Skeletal muscle satellite cell (primary cell): ENCODE measurements around the gene TXLNG. TPM values are rescaled to one million over a fixed set of nuclear protein-coding genes. Genes with fewer than 3 reads are reported as not detected.

ENCODE experiments used
- H3K27me3 ChIP-seq: 2 replicates; pipeline ENCODE4 v1.7.0; 2013; ENCODE audit warnings: low read length; ENCODE audit not compliant: control insufficient read depth, insufficient read depth
- H3K36me3 ChIP-seq: 2 replicates; pipeline ENCODE4 v1.7.0; 2013; ENCODE audit warnings: mild to moderate bottlenecking, control low read depth, low read length; ENCODE audit not compliant: insufficient read depth
- H3K4me1 ChIP-seq: 2 replicates; pipeline ENCODE4 v1.7.0; 2013; ENCODE audit warnings: low read length; ENCODE audit not compliant: control insufficient read depth, insufficient read depth
- H3K4me2 ChIP-seq: 2 replicates; pipeline ENCODE4 v1.7.0; 2013; ENCODE audit warnings: mild to moderate bottlenecking, low read length
- H3K4me3 ChIP-seq: 2 replicates; pipeline ENCODE4 v1.7.0; 2013; ENCODE audit warnings: low read length
- H3K9ac ChIP-seq: 2 replicates; pipeline ENCODE4 v1.7.0; 2013; ENCODE audit warnings: mild to moderate bottlenecking, low read depth, low read length, moderate library complexity
- H3K9me3 ChIP-seq: replicated peaks from 2 replicates; pipeline ENCODE4 v1.7.0; 2013; ENCODE audit warnings: mild to moderate bottlenecking, control low read depth, low read length
- small RNA-seq: library from RNA; depleted of rRNA; stranded (forward); fragments of <200 nt; gene quantifications from one replicate; pipeline ENCODE3, GENCODE V24; 2012

Gene TXLNG

GRCh38 chrX:16883487-16883804 is 97.2 kb downstream of the TXLNG start:
- no peak overlapping the region for H3K4me3 ChIP-seq
- no peaks in the 10 kb centered on the region for H3K36me3 ChIP-seq
- no peak overlapping the region for H3K4me2 ChIP-seq
- H3K9me3 ChIP-seq, result no peaks in the 10 kb centered on the region
- peaks cover 45% of the 10 kb centered on the region for H3K27me3 ChIP-seq
- H3K9ac ChIP-seq, result no peak overlapping the region
- H3K4me1 ChIP-seq, result peaks cover 4% of the 10 kb centered on the region

DNA sequence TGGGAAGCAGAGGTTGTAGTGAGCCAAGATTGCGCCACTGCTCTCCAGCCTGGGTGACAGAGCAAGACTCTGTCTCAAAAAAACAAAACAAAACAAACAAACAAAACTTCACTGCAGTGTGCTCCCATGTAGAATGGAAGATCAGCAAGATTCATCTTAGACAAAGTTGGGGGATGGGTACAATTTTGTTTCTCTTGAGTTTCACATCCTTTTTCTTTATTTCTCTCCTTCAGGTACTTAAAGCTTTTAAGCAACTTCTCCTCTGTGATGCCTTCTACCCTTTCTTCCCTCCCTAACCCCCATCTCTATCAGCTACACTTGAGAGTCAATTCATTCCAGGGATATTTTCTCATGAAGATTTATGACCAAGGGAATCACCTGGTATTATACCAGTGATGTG is 99.4 kb downstream of the TXLNG start:
- Histone ChIP-seq H3K36me3 (no peaks in the 10 kb centered on the region), H3K4me3 (no peak overlapping the region), H3K27me3 (peaks cover 41% of the 10 kb centered on the region), H3K9ac (no peak overlapping the region), H3K4me1 (peaks cover 4% of the 10 kb centered on the region), H3K9me3 (no peaks in the 10 kb centered on the region), H3K4me2 (no peak overlapping the region)

DNA sequence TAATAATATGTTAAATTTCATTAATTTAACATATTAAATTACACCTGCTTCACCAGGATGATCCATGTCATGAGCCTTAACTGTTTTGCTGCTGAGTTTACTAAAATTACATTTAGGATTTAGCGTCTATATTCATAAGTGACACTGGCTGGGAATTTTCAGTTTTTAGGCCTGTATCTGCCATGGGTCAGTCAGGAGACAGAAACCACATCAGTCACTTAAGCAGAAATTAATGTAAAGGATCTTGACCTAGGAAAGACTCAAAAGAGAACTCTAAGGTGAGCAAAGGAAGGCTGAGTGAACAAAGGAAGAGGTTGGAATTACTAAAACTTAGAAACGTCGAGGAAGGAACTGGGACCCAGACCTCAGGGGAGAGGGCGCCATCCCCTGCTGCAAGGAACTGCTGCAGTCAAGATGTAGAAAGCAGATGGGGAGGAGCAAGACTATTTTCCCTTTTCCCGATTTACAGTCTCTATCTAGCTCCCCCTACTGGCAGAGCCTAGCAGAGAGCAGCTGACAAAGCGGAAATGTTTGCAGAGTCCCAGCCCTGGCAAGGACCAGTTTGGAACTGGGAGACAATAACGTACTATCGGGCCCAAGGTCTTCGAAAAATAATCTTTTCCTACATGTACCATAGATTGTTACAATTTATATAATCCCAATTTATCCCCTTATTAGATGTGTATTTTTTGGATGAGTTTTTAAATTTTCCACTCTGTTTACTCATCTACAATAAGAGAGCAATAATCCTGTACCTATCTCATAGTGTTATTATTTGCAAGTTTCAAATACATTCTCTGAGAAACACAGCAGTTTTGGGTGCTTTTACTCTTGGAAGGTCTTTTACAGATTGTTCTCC is 106.5 kb downstream of the TXLNG start:
- H3K4me3 ChIP-seq, result no peak overlapping the region
- H3K4me2 ChIP-seq, result no peak overlapping the region
- H3K9ac ChIP-seq, result no peak overlapping the region
- H3K4me1 ChIP-seq, result no peaks in the 10 kb centered on the region
- H3K27me3 ChIP-seq, result peaks cover 35% of the 10 kb centered on the region
- no peaks in the 10 kb centered on the region for H3K9me3 ChIP-seq
- H3K36me3 ChIP-seq, result no peaks in the 10 kb centered on the region

Small RNA genes within 50 kb of the gene (small RNA-seq; reads per million reads assigned to genes)
- gene RNU4-6P, result not detected
- gene RNU7-56P, result not detected
- gene RPL12P49, result not detected
